KOPT-K1 (cell line): ENCODE results near the gene ETS1.

Experiments
- H3K27ac ChIP-seq: fragments of 200-600 bp; sonication (generic); 2 replicates; pipeline ENCODE4 v1.5.1; 2016; ENCODE audit warnings: antibody characterized with exemption, mild to moderate bottlenecking, low read depth, low read length; ENCODE audit not compliant: poor library complexity, severe bottlenecking
- H3K36me3 ChIP-seq: fragments of 200-600 bp; sonication (generic); 2 replicates; pipeline ENCODE4 v1.5.1; 2017; ENCODE audit warnings: antibody characterized with exemption, mild to moderate bottlenecking, low read length, moderate library complexity; ENCODE audit not compliant: insufficient read depth
- H3K9me3 ChIP-seq: fragments of 200-600 bp; sonication (generic); 2 replicates; pipeline ENCODE4 v1.5.1; 2017; ENCODE audit warnings: antibody characterized with exemption, low read length, mild to moderate bottlenecking; ENCODE audit not compliant: insufficient read depth, poor library complexity, severe bottlenecking

ETS1 gene

GRCh38 chr11:128608746-128609407 is 21.5 kb upstream of the ETS1 start:
- peak overlapping the region; percentile 96 for H3K27ac ChIP-seq
- no peaks in the 10 kb centered on the region for H3K9me3 ChIP-seq

GRCh38 chr11:128607819-128608218 is 20.5 kb upstream of the ETS1 start:
- no peaks in the 10 kb centered on the region for H3K36me3 ChIP-seq
- peak overlapping the region; percentile 96 for H3K27ac ChIP-seq
- no peaks in the 10 kb centered on the region for H3K9me3 ChIP-seq

More at GRCh38 chr11:128608746-128609407, 21.5 kb upstream of the ETS1 start:
- H3K36me3 ChIP-seq: no peaks in the 10 kb centered on the region

- Histone ChIP-seq H3K9me3 (no peaks in the 10 kb centered on the region), H3K36me3 (no peaks in the 10 kb centered on the region), H3K27ac (no peak overlapping the region)
These were observed 17.4 kb upstream of the ETS1 start for GRCh38 chr11:128604723-128605122.

- Histone ChIP-seq H3K9me3 (no peaks in the 10 kb centered on the region), H3K27ac (no peak overlapping the region), H3K36me3 (no peaks in the 10 kb centered on the region)
These were observed 16.5 kb upstream of the ETS1 start for GRCh38 chr11:128603752-128604414.

- H3K27ac ChIP-seq: no peak overlapping the region
- no peaks in the 10 kb centered on the region for H3K9me3 ChIP-seq
These were observed 15.8 kb upstream of the ETS1 start for GRCh38 chr11:128603003-128603696.

GRCh38 chr11:128599729-128600128 is 12.4 kb upstream of the ETS1 start:
- no peaks in the 10 kb centered on the region for H3K9me3 ChIP-seq
- H3K27ac ChIP-seq: no peak overlapping the region
- H3K36me3 ChIP-seq: no peaks in the 10 kb centered on the region

More at GRCh38 chr11:128603003-128603696, 15.8 kb upstream of the ETS1 start:
- no peaks in the 10 kb centered on the region for H3K36me3 ChIP-seq

GRCh38 chr11:128598506-128599150 is 11.3 kb upstream of the ETS1 start:
- Histone ChIP-seq H3K27ac (no peak overlapping the region), H3K9me3 (no peaks in the 10 kb centered on the region), H3K36me3 (no peaks in the 10 kb centered on the region)

- no peak overlapping the region for H3K27ac ChIP-seq
- no peaks in the 10 kb centered on the region for H3K9me3 ChIP-seq
- H3K36me3 ChIP-seq: no peaks in the 10 kb centered on the region
These were observed 10.7 kb upstream of the ETS1 start for GRCh38 chr11:128598096-128598495.

GRCh38 chr11:128597209-128597608 is 9.9 kb upstream of the ETS1 start:
- Histone ChIP-seq H3K9me3 (no peaks in the 10 kb centered on the region), H3K36me3 (no peaks in the 10 kb centered on the region), H3K27ac (no peak overlapping the region)

GRCh38 chr11:128596250-128596649 is 8.9 kb upstream of the ETS1 start:
- no peaks in the 10 kb centered on the region for H3K36me3 ChIP-seq
- no peaks in the 10 kb centered on the region for H3K9me3 ChIP-seq
- H3K27ac ChIP-seq: no peak overlapping the region

GRCh38 chr11:128595775-128596174 is 8.4 kb upstream of the ETS1 start:
- Histone ChIP-seq H3K9me3 (no peaks in the 10 kb centered on the region), H3K36me3 (no peaks in the 10 kb centered on the region), H3K27ac (no peak overlapping the region)

- Histone ChIP-seq H3K36me3 (no peaks in the 10 kb centered on the region), H3K27ac (no peak overlapping the region), H3K9me3 (no peaks in the 10 kb centered on the region)
These were observed 7.9 kb upstream of the ETS1 start for GRCh38 chr11:128595221-128595620.

GRCh38 chr11:128594226-128594625 is 6.9 kb upstream of the ETS1 start:
- Histone ChIP-seq H3K27ac (no peak overlapping the region), H3K9me3 (no peaks in the 10 kb centered on the region), H3K36me3 (no peaks in the 10 kb centered on the region)

- Histone ChIP-seq H3K36me3 (no peaks in the 10 kb centered on the region), H3K27ac (no peak overlapping the region), H3K9me3 (no peaks in the 10 kb centered on the region)
These were observed 5.9 kb upstream of the ETS1 start for GRCh38 chr11:128593281-128593680.

- Histone ChIP-seq H3K36me3 (no peaks in the 10 kb centered on the region), H3K9me3 (no peaks in the 10 kb centered on the region), H3K27ac (no peak overlapping the region)
These were observed 5.1 kb upstream of the ETS1 start for GRCh38 chr11:128592454-128592853.
